ENCODE data around the gene CLSTN1. TPM values are rescaled to one million over a fixed set of nuclear protein-coding genes. Genes with fewer than 3 reads are reported as not detected.
A peak's percentile ranks its signal among the peaks of the same experiment; 100 is the strongest.

CLSTN1 gene
- total and polyA plus RNA-seq, 2 of the 8 experiments (the other 6 are each of a cell fraction or from before 2014, with no cell fraction given), result 34.2 to 97.4 TPM

GRCh38 chr1:9852410-9853248 lies 28.9 kb upstream of the CLSTN1 start:
- Histone ChIP-seq H3K9ac (replicated peaks in 1 of 4; ENCODE audit: extremely low read depth in 1 of 4, low read depth in 3 of 4, low read length in 3 of 4) (no peak overlapping the region), H4K5ac (ENCODE audit: insufficient read length, low read depth, low read length) (no peak overlapping the region), H2AFZ (ENCODE audit: low read length) (no peak overlapping the region), H2BK12ac (ENCODE audit: low read depth, low read length) (peak overlapping the region; percentile 52; the same call in 1 of the 2 replicates), H4K8ac (ENCODE audit: extremely low read depth, insufficient read depth, low read length) (no peak overlapping the region), H3K4me3 (ENCODE audit: extremely low read depth in 1 of 4, insufficient read depth in 2 of 4, low read depth in 3 of 4, low read length in 4 of 4) (no peak overlapping the region), H2BK20ac (ENCODE audit: low read length) (no peak overlapping the region), H4K91ac (replicated peaks; ENCODE audit: insufficient read length, low read length) (no peak overlapping the region), H3K23ac (ENCODE audit: insufficient read length) (no peak overlapping the region), H3K14ac (ENCODE audit: insufficient read length) (no peak overlapping the region), H3K27ac (ENCODE audit: low read depth, low read length) (no peak overlapping the region), H2BK5ac (ENCODE audit: low read depth, low read length) (no peak overlapping the region), H2BK15ac (ENCODE audit: low read length) (no peak overlapping the region), H3K18ac (ENCODE audit: extremely low read depth, low read length) (no peak overlapping the region), H3K27me3 (replicated peaks in 1 of 4; ENCODE audit: control insufficient read depth in 3 of 4, extremely low read depth in 1 of 4, insufficient read depth in 3 of 4, low read length in 3 of 4) (no peaks in the 10 kb centered on the region), H2BK120ac (replicated peaks; ENCODE audit: low read depth, low read length) (no peak overlapping the region), H4K20me1 (replicated peaks in 1 of 2; ENCODE audit: control insufficient read depth in 1 of 2, insufficient read depth in 2 of 2, low read length in 2 of 2) (peaks cover 0 to 3% of the 10 kb centered on the region in 2 experiments), H3K79me2 (ENCODE audit: control insufficient read depth in 1 of 2, insufficient read depth in 2 of 2, low read length in 2 of 2) (no peaks in the 10 kb centered on the region), H3K9me3 (ENCODE audit: insufficient read depth in 2 of 2, low read depth in 1 of 2, low read length in 1 of 2) (no peaks in the 10 kb centered on the region), H2AK5ac (ENCODE audit: low read depth, low read length) (0 out of 2 replicates have a peak overlapping the region, but pooled peaks have one; percentile 60), H3K4ac (replicated peaks; ENCODE audit: insufficient read length, low read depth, low read length) (no peak overlapping the region), H3K4me2 (ENCODE audit: insufficient read depth in 1 of 2, low read depth in 2 of 2, low read length in 2 of 2) (no peak overlapping the region), H3K4me1 (replicated peaks in 1 of 4; ENCODE audit: control insufficient read depth in 3 of 4, insufficient read depth in 4 of 4, low read length in 3 of 4) (peaks cover 3 to 11% (median 8%) of the 10 kb centered on the region in 4 experiments), H3K79me1 (ENCODE audit: low read depth, low read length) (no peaks in the 10 kb centered on the region), H3K36me3 (ENCODE audit: control insufficient read depth in 2 of 4, insufficient read depth in 4 of 4, low read length in 3 of 4) (no peaks in the 10 kb centered on the region; a peak in 1 of 8 replicates), H3K56ac (replicated peaks; ENCODE audit: insufficient read length, low read depth, low read length) (no peak overlapping the region), H3K23me2 (ENCODE audit: low read depth, low read length) (no peaks in the 10 kb centered on the region)
- FAIRE-seq, result no peak
- CTCF ChIA-PET (ENCODE audit: partially characterized antibody), result interaction anchor here (0.6 to 8.0 kb wide), 9 partner anchors 9 to 223 kb away, joined by 3 to 63 read pairs (median 4); partner anchors contain the start of genes LZIC and NMNAT1
- POLR2A ChIA-PET (ENCODE audit: partially characterized antibody), result no interaction called here
- DNase-seq (ENCODE audit: low read depth in 1 of 2, low spot score in 2 of 2), result no peak
- WGBS, 2 experiments (ENCODE audit: extremely low coverage in 1 of 2, insufficient coverage in 1 of 2, insufficient read length in 1 of 2, insufficient replicate concordance in 2 of 2, low coverage in 1 of 2, low lambda C conversion rate in 2 of 2, missing lambda C conversion rate in 1 of 2), result 90% methylated on average over 12 of the region's 12 CpGs; no CpG with 5 or more reads in 1 of the 2 experiments
- TF ChIP-seq GTF2F1 (IDR thresholded peaks at IDR 0.05; ENCODE audit: borderline replicate concordance, low read depth, low read length) (no peak), SP1 (IDR thresholded peaks at IDR 0.05; ENCODE audit: low read depth, low read length) (no peak), JUN (IDR thresholded peaks at IDR 0.05; ENCODE audit: low read depth, low read length) (no peak), POLR2A (IDR thresholded peaks at IDR 0.05; ENCODE audit: control extremely low read depth in 1 of 2, low read depth in 2 of 2, low read length in 2 of 2) (no peak), GABPA (IDR thresholded peaks at IDR 0.05; ENCODE audit: borderline replicate concordance, insufficient read depth, low read length) (no peak), EGR1 (IDR thresholded peaks at IDR 0.05; ENCODE audit: borderline replicate concordance, low read depth, low read length) (no peak), SIX5 (IDR thresholded peaks at IDR 0.05; ENCODE audit: low read depth, low read length) (no peak), POU5F1 (IDR thresholded peaks at IDR 0.05; ENCODE audit: low read depth, low read length) (no peak), CREB1 (IDR thresholded peaks at IDR 0.05) (no peak), SUZ12 (IDR thresholded peaks at IDR 0.05; ENCODE audit: low read length) (no peak)
- TF ChIP-seq, protein P1, sequence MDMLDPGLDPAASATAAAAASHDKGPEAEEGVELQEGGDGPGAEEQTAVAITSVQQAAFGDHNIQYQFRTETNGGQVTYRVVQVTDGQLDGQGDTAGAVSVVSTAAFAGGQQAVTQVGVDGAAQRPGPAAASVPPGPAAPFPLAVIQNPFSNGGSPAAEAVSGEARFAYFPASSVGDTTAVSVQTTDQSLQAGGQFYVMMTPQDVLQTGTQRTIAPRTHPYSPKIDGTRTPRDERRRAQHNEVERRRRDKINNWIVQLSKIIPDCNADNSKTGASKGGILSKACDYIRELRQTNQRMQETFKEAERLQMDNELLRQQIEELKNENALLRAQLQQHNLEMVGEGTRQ (IDR thresholded peaks at IDR 0.05; ENCODE audit: low read length), result no peak

Data from H1 (cell line).